ENCODE data around the gene CACNA1C.

DNA sequence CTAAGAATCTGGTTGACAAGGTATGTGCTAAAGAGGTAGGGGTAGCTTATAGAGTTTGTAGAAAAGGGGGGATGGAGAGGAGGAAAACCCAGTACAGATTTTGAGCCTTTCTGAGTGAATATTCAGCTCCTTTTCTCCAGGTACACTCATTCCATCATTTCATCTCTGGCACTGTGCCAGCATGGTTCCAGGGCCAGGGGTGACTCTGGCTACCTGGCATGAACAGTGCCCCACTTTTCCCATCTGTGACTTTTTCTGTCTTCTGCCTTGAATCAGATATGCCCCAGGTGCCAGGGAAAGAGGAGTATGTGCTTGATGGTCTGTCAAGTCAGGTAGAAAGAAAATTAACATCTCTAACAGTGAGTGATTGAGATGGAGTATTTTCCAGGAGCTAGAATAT is 175.7 kb downstream of the CACNA1C start:
- TF ChIP-seq GATA2 (IDR thresholded peaks at IDR 0.05; ENCODE audit: low read depth, low read length) (no peak), GATA3 (IDR thresholded peaks at IDR 0.05; ENCODE audit: low read depth, low read length) (no peak)
